KMS-11 (cell line): ENCODE results near the gene TMUB2.

Experiments used
- H2AFZ ChIP-seq: fragments of 200-600 bp; sonication (generic); 2 replicates; pipeline ENCODE4 v1.6.1; 2016; ENCODE audit warnings: antibody characterized with exemption, mixed run types, low read depth
- H3K27ac ChIP-seq: fragments of 200-600 bp; sonication (generic); 2 replicates; pipeline ENCODE4 v1.6.1; 2016; ENCODE audit warnings: mild to moderate bottlenecking, mixed run types
- H3K27me3 ChIP-seq: fragments of 200-600 bp; sonication (generic); 2 replicates; pipeline ENCODE4 v1.6.1; 2017; ENCODE audit warnings: mild to moderate bottlenecking, low read depth, mixed run types, moderate library complexity; ENCODE audit not compliant: insufficient read depth
- H3K36me3 ChIP-seq: fragments of 200-600 bp; sonication (generic); 2 replicates; pipeline ENCODE4 v1.6.1; 2017; ENCODE audit warnings: mild to moderate bottlenecking, mixed run types; ENCODE audit not compliant: insufficient read depth
- H3K4me1 ChIP-seq: fragments of 200-600 bp; sonication (generic); 2 replicates; pipeline ENCODE4 v1.6.1; 2016; ENCODE audit warnings: mild to moderate bottlenecking, low read depth, mixed run types; ENCODE audit not compliant: poor library complexity, severe bottlenecking
- H3K4me2 ChIP-seq: fragments of 200-600 bp; sonication (generic); 2 replicates; pipeline ENCODE4 v1.7.0; 2016; ENCODE audit warnings: mild to moderate bottlenecking, mixed run types
- H3K4me3 ChIP-seq: fragments of 200-600 bp; sonication (generic); IDR thresholded peaks from 2 replicates; pipeline ENCODE4 v1.6.1; 2017; ENCODE audit warnings: low read depth, low read length, mixed read lengths; ENCODE audit not compliant: insufficient read depth
- H3K79me2 ChIP-seq: fragments of 200-600 bp; sonication (generic); 2 replicates; pipeline ENCODE4 v1.6.1; 2016; ENCODE audit warnings: low read depth, mixed run types; ENCODE audit not compliant: insufficient read depth
- H3K9ac ChIP-seq: fragments of 200-600 bp; sonication (generic); 2 replicates; pipeline ENCODE4 v1.6.1; 2016; ENCODE audit warnings: mild to moderate bottlenecking, mixed run types
- H4K20me1 ChIP-seq: fragments of 200-600 bp; sonication (generic); 2 replicates; pipeline ENCODE4 v1.6.1; 2016; ENCODE audit warnings: mild to moderate bottlenecking, mixed run types; ENCODE audit not compliant: insufficient read depth
- TF ChIP-seq, protein P1 (sequence below): fragments of 200-600 bp; sonication (generic); conservative IDR thresholded peaks from 2 replicates; pipeline ENCODE4 v1.6.1; 2017; ENCODE audit warnings: low read depth, mild to moderate bottlenecking, antibody characterized with exemption, low read length, moderate library complexity, mixed read lengths

TMUB2 gene

DNA sequence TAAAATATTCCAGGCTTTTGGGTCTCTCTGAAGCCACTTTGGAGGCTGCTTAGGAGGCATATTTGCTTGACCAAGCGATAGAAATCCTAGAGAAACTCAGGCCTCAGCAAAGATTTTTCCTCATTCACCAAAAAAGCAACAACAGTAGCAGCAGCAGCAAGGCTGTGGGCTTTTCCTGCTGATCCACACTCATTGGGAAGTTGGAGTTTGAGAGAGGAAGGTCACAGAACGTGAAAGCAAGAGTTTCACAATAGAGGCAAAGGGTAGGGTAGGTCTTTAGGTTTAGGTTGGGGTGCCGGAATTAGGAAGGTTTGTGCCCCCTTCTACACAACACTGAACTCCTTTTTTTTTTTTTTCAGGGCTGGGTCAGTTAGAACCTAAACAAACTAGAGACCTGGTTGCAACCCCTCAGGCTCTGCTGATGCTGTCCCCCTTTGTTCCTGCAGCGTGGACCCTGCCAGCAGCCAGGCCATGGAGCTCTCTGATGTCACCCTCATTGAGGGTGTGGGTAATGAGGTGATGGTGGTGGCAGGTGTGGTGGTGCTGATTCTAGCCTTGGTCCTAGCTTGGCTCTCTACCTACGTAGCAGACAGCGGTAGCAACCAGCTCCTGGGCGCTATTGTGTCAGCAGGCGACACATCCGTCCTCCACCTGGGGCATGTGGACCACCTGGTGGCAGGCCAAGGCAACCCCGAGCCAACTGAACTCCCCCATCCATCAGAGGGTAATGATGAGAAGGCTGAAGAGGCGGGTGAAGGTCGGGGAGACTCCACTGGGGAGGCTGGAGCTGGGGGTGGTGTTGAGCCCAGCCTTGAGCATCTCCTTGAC, 2.0 kb downstream of the TMUB2 start:
- Histone ChIP-seq H4K20me1 (no peaks in the 10 kb centered on the region), H3K79me2 (peaks cover 33% of the 10 kb centered on the region), H3K4me2 (no peak overlapping the region; the same call in 1 of the 2 replicates), H3K4me3 (no peak overlapping the region), H3K36me3 (no peaks in the 10 kb centered on the region; the same call in 1 of the 2 replicates), H3K27ac (no peak overlapping the region), H2AFZ (no peak overlapping the region), H3K27me3 (no peaks in the 10 kb centered on the region), H3K9ac (no peak overlapping the region), H3K4me1 (peaks cover 29% of the 10 kb centered on the region)
- TF ChIP-seq, protein P1, sequence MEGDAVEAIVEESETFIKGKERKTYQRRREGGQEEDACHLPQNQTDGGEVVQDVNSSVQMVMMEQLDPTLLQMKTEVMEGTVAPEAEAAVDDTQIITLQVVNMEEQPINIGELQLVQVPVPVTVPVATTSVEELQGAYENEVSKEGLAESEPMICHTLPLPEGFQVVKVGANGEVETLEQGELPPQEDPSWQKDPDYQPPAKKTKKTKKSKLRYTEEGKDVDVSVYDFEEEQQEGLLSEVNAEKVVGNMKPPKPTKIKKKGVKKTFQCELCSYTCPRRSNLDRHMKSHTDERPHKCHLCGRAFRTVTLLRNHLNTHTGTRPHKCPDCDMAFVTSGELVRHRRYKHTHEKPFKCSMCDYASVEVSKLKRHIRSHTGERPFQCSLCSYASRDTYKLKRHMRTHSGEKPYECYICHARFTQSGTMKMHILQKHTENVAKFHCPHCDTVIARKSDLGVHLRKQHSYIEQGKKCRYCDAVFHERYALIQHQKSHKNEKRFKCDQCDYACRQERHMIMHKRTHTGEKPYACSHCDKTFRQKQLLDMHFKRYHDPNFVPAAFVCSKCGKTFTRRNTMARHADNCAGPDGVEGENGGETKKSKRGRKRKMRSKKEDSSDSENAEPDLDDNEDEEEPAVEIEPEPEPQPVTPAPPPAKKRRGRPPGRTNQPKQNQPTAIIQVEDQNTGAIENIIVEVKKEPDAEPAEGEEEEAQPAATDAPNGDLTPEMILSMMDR: no peak

- no peaks in the 10 kb centered on the region for H4K20me1 ChIP-seq
- H3K9ac ChIP-seq: no peak overlapping the region
Measured at GRCh38 chr17:44190481-44190880, 3.7 kb downstream of the TMUB2 start.

DNA sequence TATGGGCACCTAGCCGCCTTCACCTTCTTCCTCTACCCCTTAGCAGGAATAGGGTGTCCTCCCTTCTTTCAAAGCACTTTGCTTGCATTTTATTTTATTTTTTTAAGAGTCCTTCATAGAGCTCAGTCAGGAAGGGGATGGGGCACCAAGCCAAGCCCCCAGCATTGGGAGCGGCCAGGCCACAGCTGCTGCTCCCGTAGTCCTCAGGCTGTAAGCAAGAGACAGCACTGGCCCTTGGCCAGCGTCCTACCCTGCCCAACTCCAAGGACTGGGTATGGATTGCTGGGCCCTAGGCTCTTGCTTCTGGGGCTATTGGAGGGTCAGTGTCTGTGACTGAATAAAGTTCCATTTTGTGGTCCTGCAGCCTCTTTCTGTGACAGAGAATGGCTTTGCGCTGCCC, 4.6 kb downstream of the TMUB2 start:
- Histone ChIP-seq H3K27ac (no peak overlapping the region), H3K4me3 (no peak overlapping the region), H2AFZ (no peak overlapping the region), H3K36me3 (no peaks in the 10 kb centered on the region; the same call in 1 of the 2 replicates), H3K4me2 (no peak overlapping the region), H3K4me1 (peaks cover 11% of the 10 kb centered on the region), H3K27me3 (no peaks in the 10 kb centered on the region), H4K20me1 (no peaks in the 10 kb centered on the region), H3K9ac (no peak overlapping the region), H3K79me2 (peaks cover 8% of the 10 kb centered on the region)
- TF ChIP-seq, protein P1: no peak

More at GRCh38 chr17:44190481-44190880, 3.7 kb downstream of the TMUB2 start:
- Histone ChIP-seq H3K4me2 (no peak overlapping the region), H3K27ac (no peak overlapping the region), H3K79me2 (peaks cover 16% of the 10 kb centered on the region), H3K4me3 (no peak overlapping the region), H3K36me3 (no peaks in the 10 kb centered on the region; the same call in 1 of the 2 replicates), H2AFZ (no peak overlapping the region), H3K27me3 (no peaks in the 10 kb centered on the region), H3K4me1 (peaks cover 12% of the 10 kb centered on the region)
- TF ChIP-seq, protein P1: no peak

GRCh38 chr17:44191941-44192496, 5.2 kb downstream of the TMUB2 start:
- Histone ChIP-seq H3K4me3 (no peak overlapping the region), H2AFZ (no peak overlapping the region), H3K36me3 (no peaks in the 10 kb centered on the region; the same call in 1 of the 2 replicates), H4K20me1 (no peaks in the 10 kb centered on the region), H3K4me2 (no peak overlapping the region), H3K4me1 (peaks cover 11% of the 10 kb centered on the region), H3K27me3 (no peaks in the 10 kb centered on the region), H3K27ac (no peak overlapping the region), H3K79me2 (peaks cover 11% of the 10 kb centered on the region), H3K9ac (no peak overlapping the region)
- TF ChIP-seq, protein P1: no peak
